ENCODE measurements around the gene SPTBN1. TPM values are rescaled to one million over a fixed set of nuclear protein-coding genes. Genes with fewer than 3 reads are reported as not detected.

Gene SPTBN1
- total RNA-seq, 1 donor from 2014 or later: 501 TPM

- no peak for DNase-seq
Observed at GRCh38 chr2:54714996-54715395, 258.9 kb downstream of the SPTBN1 start.

- DNase-seq: no peak
Observed at GRCh38 chr2:54716375-54716774, 260.2 kb downstream of the SPTBN1 start.

- no peak for DNase-seq
Observed at GRCh38 chr2:54720563-54720962, 264.4 kb downstream of the SPTBN1 start.

Other genes starting within 250 kb of the SPTBN1 start
- 0.31 TPM for gene TSPYL6, start 200.1 kb upstream of the SPTBN1 start, total RNA-seq

All from occipital lobe (tissue), 2 donors.